Cerebellar cortex (tissue), 1 donor: ENCODE data around the gene ZNF445.
A peak's percentile ranks its signal among the peaks of the same experiment; 100 is the strongest.
"Not testable (repeated sequence)": the region's sequence is repeated elsewhere in the genome, so short reads cannot be mapped to it uniquely, and the experiment has no call there.

ENCODE experiments used
- DNase-seq: peaks from one replicate; pipeline ENCODE4 v3.0.0-alpha.2; 2015; ENCODE audit warnings: low spot score

Gene ZNF445

DNA sequence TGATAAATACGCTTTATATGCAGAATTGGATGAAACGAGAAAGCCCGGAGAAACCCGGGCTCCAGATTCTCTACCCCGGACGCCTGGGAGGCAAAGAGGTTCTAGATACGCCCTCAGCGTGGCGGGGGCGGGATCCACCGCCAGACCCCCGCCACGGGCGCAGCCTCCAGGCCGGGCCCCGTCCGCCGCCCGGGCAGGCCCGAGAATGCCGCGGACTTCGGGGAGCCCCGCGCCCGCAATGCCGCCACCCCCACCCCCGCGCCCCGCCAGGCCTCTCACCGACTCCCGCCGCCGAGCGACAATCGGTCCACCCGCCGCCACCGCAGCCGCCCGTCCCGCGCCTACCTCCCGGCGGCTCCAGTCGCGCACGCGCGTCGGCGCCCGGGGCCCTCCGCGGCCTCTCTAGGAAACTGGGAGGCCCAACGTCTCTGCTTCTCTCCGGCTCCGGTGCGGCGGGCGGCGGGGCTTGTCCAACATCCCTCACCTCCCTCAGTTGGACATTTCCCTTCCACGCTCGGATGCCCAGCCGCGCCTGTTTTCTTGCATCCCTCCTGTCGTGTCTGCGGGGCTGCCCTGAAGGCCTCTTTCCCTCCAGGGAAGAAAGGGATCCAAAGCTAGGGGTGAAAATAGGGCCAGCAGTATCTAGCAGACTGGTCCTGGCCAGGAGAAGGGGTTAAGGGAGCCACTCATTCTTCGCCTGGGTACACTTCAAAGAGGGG, at the start of gene ZNF445:
ZNF445 (minus strand) TSS at position 359 of the 719 bp plus-strand sequence. CDS start 22,121 bp downstream, outside the sequence.
- DNase-seq = peak; percentile 81

- DNase-seq = no peak
Measured at GRCh38 chr3:44525060-44525459, 47.6 kb upstream of the ZNF445 start.

GRCh38 chr3:44522494-44522933, 45.0 kb upstream of the ZNF445 start:
- DNase-seq = peak; percentile 18

DNA sequence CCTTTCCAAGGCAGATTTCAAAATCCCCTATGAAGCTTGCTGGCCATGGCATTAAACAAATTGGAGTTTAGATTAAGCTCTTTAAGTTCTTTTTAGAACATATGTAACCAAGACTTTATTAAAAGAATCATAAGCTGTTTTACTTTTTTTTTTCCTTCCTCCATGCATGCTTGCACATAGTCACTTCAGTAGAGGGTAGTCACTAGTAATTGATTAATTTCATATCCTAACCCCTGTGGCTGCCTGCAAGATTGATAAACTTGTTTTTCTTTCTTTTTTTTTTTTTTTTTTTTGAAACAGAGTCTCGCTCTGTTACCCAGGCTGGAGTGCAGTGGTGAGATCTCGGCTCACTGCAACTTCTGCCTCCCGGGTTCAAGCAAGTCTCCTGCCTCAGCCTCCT, 44.3 kb upstream of the ZNF445 start:
- no peak for DNase-seq

- DNase-seq = no peak
Measured at GRCh38 chr3:44518782-44519156, 41.3 kb upstream of the ZNF445 start.

GRCh38 chr3:44516230-44516629, 38.8 kb upstream of the ZNF445 start:
- no peak for DNase-seq

- no peak for DNase-seq
Measured at GRCh38 chr3:44513513-44513912, 36.0 kb upstream of the ZNF445 start.

DNA sequence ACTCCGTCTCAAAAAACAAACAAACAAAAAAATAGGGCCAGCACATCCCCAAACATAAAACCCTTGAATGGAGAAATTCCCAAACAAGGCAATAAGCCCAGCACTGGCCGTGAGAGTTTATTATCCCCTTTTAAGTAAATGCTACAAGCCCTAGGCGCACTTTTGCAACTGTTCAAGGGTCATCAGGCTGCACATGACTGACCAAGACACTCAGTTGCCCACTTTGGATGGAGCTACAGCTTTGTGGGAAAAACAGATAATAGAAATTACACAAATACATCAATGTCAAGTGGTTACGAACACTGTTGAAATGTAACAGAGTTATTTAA, 33.7 kb upstream of the ZNF445 start:
- DNase-seq = peak; percentile 28

- peak; percentile 18 for DNase-seq
Measured at GRCh38 chr3:44510000-44510368, 32.5 kb upstream of the ZNF445 start.

DNA sequence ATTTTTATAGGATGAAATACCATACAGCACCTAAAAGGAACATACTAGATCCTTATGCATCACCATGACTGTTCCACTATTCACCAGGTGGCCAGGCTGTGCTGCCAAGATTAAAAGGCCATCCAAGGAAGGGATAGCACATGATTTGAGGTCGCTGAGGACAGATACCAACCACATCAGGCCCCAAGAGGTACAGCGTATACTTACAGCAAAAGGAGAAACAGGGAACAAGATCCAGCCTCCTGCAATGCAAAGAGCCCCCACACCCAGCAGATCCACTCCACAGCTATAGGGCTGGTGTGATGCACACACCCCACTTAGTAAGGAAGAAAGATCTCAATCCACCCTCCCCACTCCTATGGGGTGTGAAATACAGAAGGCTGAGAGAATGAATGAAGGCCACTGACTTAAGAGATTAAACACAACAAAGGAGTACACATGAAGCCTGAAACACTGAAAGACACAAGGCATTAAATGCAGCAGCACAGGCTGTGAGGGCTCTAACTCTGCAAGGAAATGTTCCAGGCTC, 32.0 kb upstream of the ZNF445 start:
- DNase-seq = peak; percentile 3

DNA sequence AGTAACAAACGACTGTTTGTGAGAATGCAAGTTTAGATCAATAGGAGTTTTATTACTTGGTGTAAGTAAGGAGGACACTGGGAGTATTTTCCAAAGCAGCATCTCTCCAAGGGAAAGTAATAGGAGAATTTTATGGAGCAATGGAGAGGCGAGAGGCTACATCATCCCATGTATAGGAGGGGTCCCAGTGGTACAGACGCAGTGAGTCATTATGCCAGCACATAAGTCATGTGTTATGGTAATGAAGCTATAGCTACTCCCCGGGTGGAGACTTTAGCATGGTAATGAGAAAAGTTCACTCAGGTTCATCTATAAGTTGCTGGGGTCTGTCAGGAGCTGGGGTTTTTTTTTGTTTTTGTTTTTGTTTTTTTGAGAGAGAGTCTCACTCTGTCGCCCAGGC, 29.5 kb upstream of the ZNF445 start:
- no peak for DNase-seq

GRCh38 chr3:44506556-44506955, 29.1 kb upstream of the ZNF445 start:
- no peak for DNase-seq

GRCh38 chr3:44504566-44504965, 27.1 kb upstream of the ZNF445 start:
- DNase-seq = no peak

GRCh38 chr3:44503178-44503577, 25.7 kb upstream of the ZNF445 start:
- DNase-seq = not testable (repeated sequence)

GRCh38 chr3:44501971-44502370, 24.5 kb upstream of the ZNF445 start:
- no peak for DNase-seq

DNA sequence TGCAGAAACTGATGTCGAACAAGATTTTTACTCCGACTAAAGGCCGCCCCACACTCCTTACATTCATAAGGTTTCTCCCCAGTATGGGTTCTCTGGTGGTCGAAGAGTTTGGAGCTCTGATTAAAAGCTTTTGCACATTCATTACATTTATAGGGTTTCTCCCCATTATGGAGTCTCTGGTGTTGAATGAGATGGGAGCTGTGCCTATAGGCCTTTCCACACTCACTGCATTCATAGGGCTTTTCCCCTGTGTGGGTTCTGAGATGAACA, 22.4 kb upstream of the ZNF445 start:
- DNase-seq = not testable (repeated sequence)

DNA sequence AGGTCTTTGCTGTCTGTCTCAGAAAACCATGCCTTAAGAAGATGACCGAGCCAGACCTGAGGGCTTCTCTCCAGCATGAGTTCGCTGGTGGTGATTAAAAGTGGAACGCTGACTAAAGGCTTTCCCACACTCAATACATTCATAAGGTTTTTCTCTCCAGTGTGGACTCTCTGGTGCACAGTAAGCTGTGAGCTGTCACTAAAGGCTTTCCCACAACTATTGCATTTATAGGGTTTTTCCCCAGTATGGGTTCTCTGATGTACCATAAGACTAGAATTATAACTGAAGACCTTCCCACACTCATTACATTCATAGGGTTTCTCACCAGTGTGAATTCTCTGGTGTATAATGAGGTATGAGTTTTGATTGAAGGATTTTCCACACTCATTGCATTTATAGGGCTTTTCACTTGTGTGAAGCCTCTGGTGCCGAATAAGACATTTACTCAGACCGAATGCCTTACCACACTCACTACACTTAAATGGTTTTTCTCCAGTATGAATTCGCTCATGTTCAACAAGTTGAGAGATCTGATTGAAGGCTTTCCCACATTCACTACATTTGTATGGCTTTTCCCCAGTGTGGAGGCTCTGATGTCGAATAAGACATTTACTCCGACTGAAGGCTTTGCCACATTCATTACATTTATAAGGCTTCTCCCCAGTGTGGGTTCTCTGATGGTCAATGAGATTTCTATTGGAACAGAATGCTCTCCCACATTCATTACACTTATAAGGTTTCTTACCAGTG, 21.9 kb upstream of the ZNF445 start:
- DNase-seq = no peak

GRCh38 chr3:44495636-44496415, 18.4 kb upstream of the ZNF445 start:
- DNase-seq = no peak

- no peak for DNase-seq
Measured at GRCh38 chr3:44492496-44492895, 15.0 kb upstream of the ZNF445 start.

DNA sequence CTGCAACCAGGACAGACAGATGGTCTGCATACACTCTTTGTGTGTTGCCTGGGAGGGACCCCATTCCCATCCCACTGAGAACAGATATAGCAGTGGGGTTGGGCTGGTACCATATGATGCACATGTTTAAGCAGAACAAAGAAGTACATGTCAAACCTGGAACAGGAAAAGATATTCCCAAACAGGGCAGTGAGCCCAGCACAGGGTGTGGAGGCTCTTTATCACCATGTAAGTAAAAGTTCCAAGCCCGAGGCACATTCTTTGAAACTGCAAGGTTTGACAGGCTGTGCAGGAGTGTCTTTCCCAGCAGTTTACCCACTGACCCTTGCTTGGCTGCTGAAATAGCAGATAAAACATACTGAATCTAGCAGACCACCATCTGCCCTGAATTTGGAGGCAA, 5.3 kb upstream of the ZNF445 start:
- DNase-seq = no peak

- DNase-seq = peak; percentile 6
Measured at GRCh38 chr3:44478606-44479094, 1.2 kb upstream of the ZNF445 start.

- peak; percentile 42 for DNase-seq
Measured at GRCh38 chr3:44478055-44478468, 592 bp upstream of the ZNF445 start.

- no peak for DNase-seq
Measured at GRCh38 chr3:44476963-44477311, 533 bp downstream of the ZNF445 start.
